OCI-LY7 (cell line): ENCODE measurements around the gene NOP16. TPM values are rescaled to one million over a fixed set of nuclear protein-coding genes. Genes with fewer than 3 reads are reported as not detected.

Experiments used
- BruUV-seq: library from RNA; stranded (reverse); fragments of 400-500 nt; replicated peaks from 2 replicates; lab custom pipeline; 2021; lab: Mats Ljungman, UMichigan
- CTCF ChIA-PET: fragments of 300-600 bp; sonication (Branson Sonifier 250); formaldehyde crosslinking; loops from one replicate; lab custom pipeline; 2022; ENCODE audit warnings: antibody characterized with exemption; ENCODE audit not compliant: unreplicated experiment; lab: Charles Lee
- POLR2A ChIA-PET: fragments of 300-600 bp; sonication (Branson Sonifier 250); formaldehyde crosslinking; loops from one replicate; lab custom pipeline; 2022; ENCODE audit warnings: antibody characterized with exemption; lab: Charles Lee
- DNase-seq: peaks from one replicate; pipeline ENCODE4 v3.0.0-alpha.2; 2015; ENCODE audit warnings: low spot score
- H2AFZ ChIP-seq: fragments of 200-600 bp; sonication (generic), shearing (Covaris generic); 2 replicates; pipeline ENCODE4 v1.6.1; 2014; ENCODE audit warnings: mild to moderate bottlenecking, antibody characterized with exemption, low read length, moderate library complexity
- H3K27ac ChIP-seq: fragments of 200-600 bp; sonication (generic); 2 replicates; pipeline ENCODE4 v1.5.1; 2014; ENCODE audit warnings: mixed run types, low read depth, mild to moderate bottlenecking, moderate library complexity, low read length, inconsistent platforms; ENCODE audit not compliant: poor library complexity, severe bottlenecking
- H3K36me3 ChIP-seq: fragments of 200-600 bp; sonication (generic); 2 replicates; pipeline ENCODE4 v1.6.1; 2014; ENCODE audit warnings: mild to moderate bottlenecking, antibody characterized with exemption, low read length, moderate library complexity, mixed read lengths; ENCODE audit not compliant: insufficient read depth
- H3K4me1 ChIP-seq: fragments of 200-600 bp; sonication (generic); 2 replicates; pipeline ENCODE4 v1.5.1; 2014; ENCODE audit warnings: mild to moderate bottlenecking, low read length; ENCODE audit not compliant: insufficient read depth, poor library complexity, severe bottlenecking
- H3K4me2 ChIP-seq: fragments of 200-600 bp; sonication (generic); 2 replicates; pipeline ENCODE4 v1.6.1; 2014; ENCODE audit warnings: mild to moderate bottlenecking, low read length
- H3K4me3 ChIP-seq: fragments of 200-600 bp; sonication (generic); 2 replicates; pipeline ENCODE4 v1.5.1; 2014; ENCODE audit warnings: mild to moderate bottlenecking, low read depth, low read length; ENCODE audit not compliant: poor library complexity, severe bottlenecking
- H3K79me2 ChIP-seq: fragments of 200-600 bp; sonication (generic); 2 replicates; pipeline ENCODE4 v1.6.1; 2016; ENCODE audit warnings: low read depth, mild to moderate bottlenecking, low read length, moderate library complexity, mixed read lengths; ENCODE audit not compliant: insufficient read depth
- H3K9me2 ChIP-seq: fragments of 200-600 bp; sonication (generic); 2 replicates; pipeline ENCODE4 v1.6.1; 2016; ENCODE audit warnings: mild to moderate bottlenecking, low read length, mixed read lengths; ENCODE audit not compliant: insufficient read depth
- H3K9me3 ChIP-seq: fragments of 200-600 bp; sonication (generic); 2 replicates; pipeline ENCODE4 v1.6.1; 2014; ENCODE audit warnings: mild to moderate bottlenecking, mixed run types, low read length, mixed read lengths
- H4K20me1 ChIP-seq: fragments of 200-600 bp; sonication (generic); 2 replicates; pipeline ENCODE4 v1.6.1; 2014; ENCODE audit warnings: mild to moderate bottlenecking, antibody characterized with exemption, low read length, moderate library complexity, mixed read lengths; ENCODE audit not compliant: insufficient read depth
- EZH2phosphoT487 ChIP-seq: fragments of 200-600 bp; sonication (generic); IDR thresholded peaks from 2 replicates; pipeline ENCODE4 v1.6.1; 2018; ENCODE audit warnings: low read depth, borderline replicate concordance, mild to moderate bottlenecking, mixed run types, antibody characterized with exemption, low read length, moderate library complexity, mixed read lengths
- intact Hi-C: fragments of 100-400 bp; cut with micrococcal nuclease; formaldehyde crosslinking; loops from one replicate; pipeline ENCODE4 v1.10.0; 2022; ENCODE audit not compliant: unreplicated experiment
- total RNA-seq, 2 experiments: library from RNA; depleted of rRNA in 1 of 2; stranded (reverse); fragments of >200 nt in 1 of 2; shearing (Covaris generic) in 1 of 2; gene quantifications; 2 replicates each; pipeline ENCODE4 v1.2.3, GENCODE V29; 2014 to 2022
- TF ChIP-seq, protein P1 (sequence below): fragments of 200-600 bp; sonication (generic); conservative IDR thresholded peaks from 2 replicates; pipeline ENCODE4 v1.5.1; 2014; ENCODE audit warnings: mild to moderate bottlenecking, antibody characterized with exemption, low read length, moderate library complexity, mixed read lengths

NOP16 gene
- total RNA-seq, 2 experiments from 2014 or later = 83.8 to 86.4 TPM

DNA sequence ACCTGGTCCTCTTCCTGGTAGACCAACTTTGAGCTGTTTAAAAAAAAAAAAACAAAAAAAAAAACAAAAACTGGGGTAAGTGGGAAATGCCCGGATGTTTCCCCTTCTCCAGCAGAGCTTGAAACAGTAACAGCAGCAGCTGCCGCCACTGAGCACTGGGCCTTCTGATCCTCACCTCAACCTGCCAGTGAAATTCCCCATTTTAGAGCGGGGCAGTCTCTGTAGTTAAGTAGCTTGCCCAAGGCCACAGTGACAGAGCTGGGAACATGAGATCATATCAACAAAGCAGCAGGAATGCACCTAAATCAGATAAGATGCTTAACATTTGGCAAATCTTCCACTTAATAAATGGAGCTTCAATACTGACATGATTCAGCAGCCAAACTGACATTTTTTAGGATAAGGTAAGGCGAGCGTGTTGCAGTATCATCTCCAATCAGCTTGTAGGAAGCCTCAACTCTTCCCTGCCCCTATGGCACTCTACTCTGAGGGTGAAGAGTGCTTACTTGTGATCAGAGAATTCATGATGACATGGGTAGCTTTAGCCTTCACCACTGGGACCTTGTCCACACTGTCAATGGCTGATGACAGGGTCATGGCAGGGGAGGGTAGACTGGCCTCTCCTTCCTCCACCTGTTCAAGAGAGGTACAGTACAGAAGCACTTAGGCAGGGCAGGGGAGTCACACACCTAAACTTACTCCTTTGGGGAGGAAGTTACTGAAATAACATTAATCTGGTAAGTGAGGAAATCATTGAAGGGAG is 36.1 kb downstream of the NOP16 start:
- H3K36me3 ChIP-seq = peaks cover 96% of the 10 kb centered on the region
- TF ChIP-seq EZH2phosphoT487 = no peak
- TF ChIP-seq, protein P1, sequence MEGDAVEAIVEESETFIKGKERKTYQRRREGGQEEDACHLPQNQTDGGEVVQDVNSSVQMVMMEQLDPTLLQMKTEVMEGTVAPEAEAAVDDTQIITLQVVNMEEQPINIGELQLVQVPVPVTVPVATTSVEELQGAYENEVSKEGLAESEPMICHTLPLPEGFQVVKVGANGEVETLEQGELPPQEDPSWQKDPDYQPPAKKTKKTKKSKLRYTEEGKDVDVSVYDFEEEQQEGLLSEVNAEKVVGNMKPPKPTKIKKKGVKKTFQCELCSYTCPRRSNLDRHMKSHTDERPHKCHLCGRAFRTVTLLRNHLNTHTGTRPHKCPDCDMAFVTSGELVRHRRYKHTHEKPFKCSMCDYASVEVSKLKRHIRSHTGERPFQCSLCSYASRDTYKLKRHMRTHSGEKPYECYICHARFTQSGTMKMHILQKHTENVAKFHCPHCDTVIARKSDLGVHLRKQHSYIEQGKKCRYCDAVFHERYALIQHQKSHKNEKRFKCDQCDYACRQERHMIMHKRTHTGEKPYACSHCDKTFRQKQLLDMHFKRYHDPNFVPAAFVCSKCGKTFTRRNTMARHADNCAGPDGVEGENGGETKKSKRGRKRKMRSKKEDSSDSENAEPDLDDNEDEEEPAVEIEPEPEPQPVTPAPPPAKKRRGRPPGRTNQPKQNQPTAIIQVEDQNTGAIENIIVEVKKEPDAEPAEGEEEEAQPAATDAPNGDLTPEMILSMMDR = no peak
- DNase-seq = no peak
- ChIA-PET CTCF (no interaction called here), POLR2A (interaction anchor here (0.7 to 1.8 kb wide), 5 partner anchors 9 to 995 kb away, joined by 3 to 9 read pairs (median 5); partner anchors contain the start of genes HIGD2A, KIAA1191 and NOP16)
- H3K9me2 ChIP-seq = no peaks in the 10 kb centered on the region
- H3K9me3 ChIP-seq = no peaks in the 10 kb centered on the region
- BruUV-seq = no TSS peak
- no peak overlapping the region for H3K4me3 ChIP-seq
- intact Hi-C loops = no loop called here
- H2AFZ ChIP-seq = no peak overlapping the region
- H3K27ac ChIP-seq = no peak overlapping the region
- H4K20me1 ChIP-seq = 0 out of 2 replicates have a peak, but pooled peaks cover 3% of the 10 kb centered on the region
- H3K4me2 ChIP-seq = no peak overlapping the region
- no peaks in the 10 kb centered on the region for H3K79me2 ChIP-seq
- H3K4me1 ChIP-seq = no peaks in the 10 kb centered on the region

DNA sequence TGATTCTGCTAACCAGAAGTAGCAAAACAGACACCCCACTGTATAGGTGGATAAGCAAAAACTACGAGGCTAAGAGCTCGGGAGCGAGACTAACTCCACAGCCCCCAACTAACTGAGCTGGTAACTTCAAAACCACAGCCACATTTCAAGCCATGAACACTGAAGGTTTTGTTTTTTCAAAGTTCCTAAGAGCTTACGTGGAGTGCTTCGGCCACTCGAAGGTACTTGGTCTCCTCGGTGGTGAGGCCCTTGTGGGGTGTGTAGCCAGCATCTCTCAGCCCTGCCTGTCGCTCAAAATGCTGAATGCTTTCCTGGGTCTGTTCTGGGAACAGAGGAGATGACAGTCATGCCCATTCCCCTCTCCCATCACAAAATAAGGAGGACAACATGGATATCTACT is 38.0 kb downstream of the NOP16 start:
- Histone ChIP-seq H3K4me3 (no peak overlapping the region), H3K36me3 (peaks cover 96% of the 10 kb centered on the region), H3K27ac (no peak overlapping the region), H4K20me1 (0 out of 2 replicates have a peak, but pooled peaks cover 3% of the 10 kb centered on the region), H3K9me2 (no peaks in the 10 kb centered on the region), H2AFZ (no peak overlapping the region), H3K9me3 (no peaks in the 10 kb centered on the region), H3K79me2 (no peaks in the 10 kb centered on the region), H3K4me2 (no peak overlapping the region), H3K4me1 (no peaks in the 10 kb centered on the region)
- intact Hi-C loops = no loop called here
- ChIA-PET POLR2A (interaction anchor here (0.9 kb wide), 1 partner anchor 15 kb away, joined by 3 read pairs; no protein-coding TSS in a partner anchor), CTCF (no interaction called here)
- BruUV-seq = no TSS peak
- no peak for DNase-seq
- no peak for TF ChIP-seq EZH2phosphoT487
- TF ChIP-seq, protein P1 = no peak
